COR-L47 (cell line): Measurements from ENCODE around the gene WDTC1.
A peak's percentile ranks its signal among the peaks of the same experiment; 100 is the strongest.

Experiments
- DNase-seq: peaks from one replicate; lab custom pipeline; 2025; lab: John Stamatoyannopoulos, UW

WDTC1 gene

DNA sequence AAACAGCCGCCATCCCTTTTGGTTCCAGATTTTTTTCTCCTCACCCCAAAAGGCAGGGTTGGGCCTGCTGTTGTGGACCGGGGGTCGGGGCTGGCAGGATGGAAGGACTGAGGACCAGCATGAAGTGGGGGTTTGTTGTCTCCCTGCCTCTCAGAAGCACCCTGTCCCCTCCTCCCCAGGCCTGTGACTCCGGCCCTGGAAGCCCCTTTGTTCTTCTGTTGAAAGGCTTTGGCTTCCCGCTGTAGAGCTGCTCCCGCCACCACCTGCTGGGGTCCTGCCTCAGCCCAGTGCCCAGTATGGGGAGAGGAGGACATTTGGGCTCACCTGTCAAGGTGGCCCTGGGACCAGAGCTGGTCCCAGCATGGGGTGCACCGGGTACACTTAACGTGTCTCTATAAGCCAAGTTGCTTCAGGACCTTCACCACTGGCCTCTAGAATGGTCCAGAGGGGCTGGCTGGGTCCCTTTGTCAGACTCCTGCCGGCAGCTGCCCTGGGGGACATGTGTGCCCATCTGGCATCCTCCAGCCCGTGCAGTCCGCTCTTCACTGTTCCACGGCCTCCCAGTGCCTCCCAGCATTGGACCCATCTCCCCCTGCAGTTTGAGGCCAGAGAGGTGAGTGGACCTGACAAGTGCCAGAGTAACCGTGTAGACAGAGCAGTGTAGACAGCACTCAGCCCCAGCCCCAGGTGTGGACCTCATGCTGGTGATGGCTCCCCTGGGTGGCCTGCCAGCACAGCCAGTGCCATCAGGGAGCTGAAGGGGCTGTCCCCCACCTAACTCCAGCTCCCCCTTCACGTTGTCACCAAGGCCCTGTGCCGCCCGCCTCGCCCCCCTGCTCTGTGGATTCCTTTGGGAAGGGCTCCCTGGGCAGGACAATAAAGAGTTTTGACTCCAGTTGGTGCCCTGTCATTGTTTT is 101.3 kb downstream of the WDTC1 start:
- no peak for DNase-seq

DNA sequence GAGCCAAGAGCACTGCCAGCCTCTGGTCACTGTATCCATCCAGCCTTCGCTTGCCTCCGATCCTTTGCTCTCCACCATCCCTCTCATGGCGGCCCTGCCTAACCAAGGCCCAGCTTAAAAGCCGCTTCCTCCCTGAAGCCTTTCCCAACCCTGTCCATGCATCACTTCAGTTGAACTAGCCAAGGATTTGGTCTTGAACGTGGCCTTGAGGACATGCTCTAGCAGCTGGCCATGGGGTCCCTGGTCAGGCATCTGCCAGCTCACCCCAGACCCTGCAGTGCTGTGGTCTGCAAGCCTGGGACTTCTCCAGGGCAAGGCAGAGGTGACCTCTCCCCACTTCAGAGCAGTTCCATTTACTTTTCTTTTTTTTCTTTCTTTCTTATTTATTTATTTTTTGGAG is 102.3 kb downstream of the WDTC1 start:
- DNase-seq, result no peak

DNA sequence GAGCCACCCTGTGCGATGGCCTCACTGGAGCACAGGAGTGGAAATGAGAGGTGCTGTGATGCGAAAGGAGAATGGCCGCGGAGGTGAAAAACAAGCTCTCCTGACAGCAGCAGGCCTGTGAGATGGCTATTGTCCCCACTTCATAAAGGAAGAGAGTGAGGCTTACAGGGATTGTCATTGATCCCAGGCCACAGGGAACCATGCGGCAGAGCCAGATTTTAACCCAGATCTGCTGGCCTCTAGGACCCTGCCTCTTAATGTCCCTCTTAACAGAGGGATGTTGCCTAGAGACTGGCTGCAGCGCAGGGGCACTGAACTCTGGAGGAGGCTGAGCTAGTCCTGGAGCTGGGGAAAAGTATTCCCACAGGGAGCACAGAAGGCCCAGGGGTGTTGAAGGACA is 104.3 kb downstream of the WDTC1 start:
- no peak for DNase-seq

DNA sequence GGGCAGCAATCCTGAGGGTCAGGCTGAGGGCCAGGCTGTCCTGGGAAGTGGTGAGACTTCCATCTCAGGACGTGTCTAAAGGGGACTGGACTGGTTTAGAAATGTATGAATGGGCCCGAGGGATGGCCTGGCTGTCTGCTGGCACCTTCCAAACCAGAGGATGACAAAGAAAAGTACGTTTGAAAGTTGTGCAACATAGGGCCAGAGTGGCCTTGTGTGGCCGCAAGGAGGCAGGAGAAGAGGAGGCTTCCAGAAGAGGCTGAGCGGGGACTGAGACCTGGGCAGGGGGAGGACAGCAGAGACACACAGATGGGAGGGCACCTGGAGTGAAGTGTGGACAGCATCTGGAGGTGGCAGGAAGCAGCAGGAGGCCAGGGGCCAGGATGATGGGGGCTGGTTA is 104.8 kb downstream of the WDTC1 start:
- DNase-seq, result no peak

DNA sequence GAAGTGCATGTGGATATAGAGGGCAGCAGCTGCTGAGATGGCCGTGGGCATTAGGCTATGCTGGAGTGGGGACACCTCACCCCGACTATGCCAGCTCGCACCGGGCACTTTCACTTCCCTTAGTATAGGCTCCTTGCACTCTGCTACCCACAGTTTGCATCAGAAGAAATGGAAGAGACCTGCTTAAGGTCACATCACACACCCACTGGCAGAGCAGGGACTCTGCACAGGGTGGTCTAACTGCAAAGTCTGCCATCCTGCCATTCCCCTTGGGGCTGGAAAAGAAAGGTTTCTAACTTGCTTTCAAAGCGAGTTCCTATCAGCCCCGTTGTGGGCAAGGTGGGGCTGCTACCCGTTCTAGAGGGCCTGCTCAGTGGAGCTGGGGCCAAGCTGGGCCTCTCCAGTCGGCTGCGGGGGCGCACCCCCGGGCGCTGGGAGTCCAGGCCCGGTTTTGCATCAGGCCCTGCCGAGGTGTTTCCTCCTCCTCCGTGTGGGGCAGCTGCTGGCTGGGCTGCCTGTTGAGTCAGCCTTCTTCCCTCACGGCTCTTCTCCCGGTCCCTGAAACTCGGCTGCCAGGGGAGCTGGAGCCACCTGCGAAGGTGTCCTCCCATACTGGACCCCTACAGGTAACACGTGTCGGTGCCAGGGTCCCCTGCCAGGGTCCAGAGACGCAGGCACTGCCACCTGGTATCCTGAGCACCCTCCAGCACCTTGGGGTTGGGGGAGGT is 107.3 kb downstream of the WDTC1 start, which contains the start of gene SYTL1:
SYTL1 (plus strand) TSS at position 498 of the 728 bp plus-strand sequence. CDS start 3,313 bp downstream, outside the sequence.
- peak; percentile 79 for DNase-seq

DNA sequence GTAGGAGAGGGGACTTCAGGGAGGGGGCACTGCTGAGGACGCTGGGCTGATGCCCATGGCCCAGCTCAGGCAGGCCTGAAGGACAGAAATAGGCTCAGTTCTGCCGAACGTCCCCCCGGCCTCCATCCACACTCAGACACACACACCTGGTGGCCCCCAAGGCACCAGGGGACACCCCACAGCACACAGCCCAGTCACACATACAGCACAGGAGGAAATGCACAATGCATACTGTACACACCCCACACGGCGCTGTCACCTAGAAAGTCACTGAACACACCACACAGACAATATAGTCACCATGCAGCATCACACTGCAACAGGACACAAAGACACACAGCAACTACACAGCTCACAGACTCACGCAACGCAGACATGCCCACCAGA is 108.0 kb downstream of the WDTC1 start:
- DNase-seq, result peak; percentile 12

DNA sequence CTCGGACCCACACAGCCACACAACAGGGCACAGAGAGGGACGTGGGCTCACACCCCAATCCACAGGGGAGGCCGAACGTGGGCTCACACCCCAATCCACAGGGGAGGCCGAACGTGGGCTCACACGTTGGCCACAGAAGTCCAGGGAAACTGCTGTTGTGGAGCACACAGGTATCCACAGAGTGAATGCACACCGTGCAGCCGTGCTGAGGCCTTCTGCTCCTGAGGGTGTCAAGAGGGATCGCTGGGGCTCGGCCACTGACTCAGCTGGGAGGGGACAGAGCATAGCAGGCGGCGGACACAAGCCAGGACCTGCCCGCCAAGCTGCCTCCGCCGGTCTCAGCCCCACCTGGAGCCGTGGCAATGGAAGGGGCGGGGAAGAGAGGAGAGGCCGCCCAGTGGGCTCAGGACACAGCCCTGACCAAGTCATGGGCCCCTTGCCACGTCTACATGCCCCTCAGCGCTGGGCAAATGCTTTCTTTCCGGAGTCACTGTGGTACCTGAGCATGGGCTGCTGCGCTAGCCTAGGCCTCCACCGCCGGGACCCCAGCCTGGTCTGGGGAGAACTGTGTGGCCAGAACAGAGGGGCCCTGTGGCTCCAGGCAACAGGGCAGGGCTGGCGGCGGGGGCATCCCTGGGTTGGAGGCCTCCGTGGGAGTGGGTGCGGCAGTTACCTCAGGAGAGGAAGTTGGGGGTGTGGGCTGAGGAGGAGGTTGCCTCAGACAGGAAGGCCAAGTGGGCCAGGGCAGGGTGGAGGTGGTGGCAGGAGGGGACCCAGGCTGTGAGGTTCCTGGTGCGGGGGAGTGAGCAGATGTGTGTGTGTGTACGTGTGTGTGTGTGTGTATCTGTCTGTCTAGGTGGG is 108.6 kb downstream of the WDTC1 start:
- DNase-seq, result peak; percentile 68

DNA sequence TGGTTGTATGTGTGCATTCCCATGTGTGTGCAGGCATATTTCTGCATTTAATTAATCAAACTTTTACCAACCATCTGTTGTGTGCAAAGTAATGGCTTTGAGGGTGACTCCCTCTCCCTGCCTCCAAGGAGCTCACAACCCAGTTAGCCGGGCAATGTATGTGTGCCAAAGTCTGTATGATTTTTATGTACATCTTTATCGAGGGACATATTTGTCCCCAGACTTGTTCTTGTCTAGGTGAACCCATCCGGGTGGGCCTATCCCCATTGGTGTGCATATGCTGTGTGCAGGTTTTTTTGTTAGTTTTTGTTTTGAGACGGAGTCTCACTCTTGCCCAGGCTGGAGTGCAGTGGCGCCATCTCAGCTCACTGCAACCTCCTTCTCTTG is 109.2 kb downstream of the WDTC1 start:
- DNase-seq, result no peak

DNA sequence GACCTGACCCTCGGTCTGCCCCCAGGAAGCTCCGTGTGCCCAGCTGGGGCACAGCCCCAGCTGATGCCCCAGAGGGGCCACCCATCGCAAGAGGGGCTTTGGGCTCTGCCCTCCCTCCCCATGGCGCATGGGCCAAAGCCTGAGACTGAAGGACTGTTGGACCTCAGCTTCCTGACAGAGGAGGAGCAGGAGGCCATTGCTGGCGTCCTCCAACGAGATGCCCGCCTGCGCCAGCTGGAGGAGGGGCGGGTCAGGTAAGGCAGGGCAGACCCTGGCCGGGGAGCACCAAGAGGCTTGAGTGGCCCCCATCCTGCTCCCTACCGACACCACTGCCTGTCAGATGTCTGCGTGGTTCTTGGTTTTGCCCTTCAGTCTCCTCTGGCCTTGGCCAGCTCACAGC is 110.8 kb downstream of the WDTC1 start:
- no peak for DNase-seq

DNA sequence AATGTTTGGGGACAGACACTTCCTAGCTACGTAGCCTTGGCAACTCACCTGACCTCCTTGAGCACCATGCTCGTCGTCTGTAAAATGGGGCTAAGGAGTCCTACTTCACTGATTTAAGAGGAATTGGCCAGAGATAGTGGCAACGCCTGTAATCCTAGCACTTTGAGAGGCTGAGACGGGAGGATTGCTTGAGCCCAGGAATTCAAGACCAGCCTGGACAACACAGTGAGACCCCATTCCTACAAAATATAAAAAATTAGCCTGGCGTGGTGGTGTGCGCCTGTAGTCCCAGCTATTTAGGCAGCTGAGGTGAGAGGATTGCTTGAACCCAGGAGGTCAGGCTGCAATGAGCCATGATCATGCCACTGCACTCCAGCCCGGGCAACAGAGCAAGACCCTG is 111.9 kb downstream of the WDTC1 start:
- DNase-seq, result no peak

DNA sequence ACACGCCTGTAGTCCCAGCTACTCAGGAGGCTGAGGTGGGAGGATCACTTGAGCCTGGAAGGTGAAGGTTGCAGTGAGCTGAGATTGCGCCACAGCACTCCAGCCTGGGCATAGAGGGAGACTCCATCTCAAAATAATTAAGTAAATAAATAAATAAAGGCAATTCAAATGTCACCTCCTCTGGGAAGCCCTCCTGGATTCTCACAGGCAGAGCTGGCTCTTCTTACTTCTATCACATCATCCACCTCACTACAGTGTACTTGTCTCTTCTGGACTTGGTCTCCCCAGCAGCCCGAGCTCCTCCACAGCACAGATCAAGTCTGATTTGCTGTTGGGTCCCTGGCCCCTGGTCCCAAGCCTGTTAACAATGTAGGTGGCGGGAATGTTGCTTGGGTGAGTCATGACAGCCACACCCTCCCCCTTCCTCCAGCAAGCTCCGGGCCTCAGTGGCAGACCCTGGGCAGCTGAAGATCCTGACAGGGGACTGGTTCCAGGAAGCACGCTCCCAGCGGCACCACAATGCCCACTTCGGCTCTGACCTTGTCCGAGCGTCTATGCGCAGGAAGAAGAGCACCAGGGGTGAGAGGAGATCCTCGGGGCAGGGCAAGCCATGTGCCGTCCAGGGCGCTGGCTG is 112.7 kb downstream of the WDTC1 start:
- DNase-seq, result no peak

DNA sequence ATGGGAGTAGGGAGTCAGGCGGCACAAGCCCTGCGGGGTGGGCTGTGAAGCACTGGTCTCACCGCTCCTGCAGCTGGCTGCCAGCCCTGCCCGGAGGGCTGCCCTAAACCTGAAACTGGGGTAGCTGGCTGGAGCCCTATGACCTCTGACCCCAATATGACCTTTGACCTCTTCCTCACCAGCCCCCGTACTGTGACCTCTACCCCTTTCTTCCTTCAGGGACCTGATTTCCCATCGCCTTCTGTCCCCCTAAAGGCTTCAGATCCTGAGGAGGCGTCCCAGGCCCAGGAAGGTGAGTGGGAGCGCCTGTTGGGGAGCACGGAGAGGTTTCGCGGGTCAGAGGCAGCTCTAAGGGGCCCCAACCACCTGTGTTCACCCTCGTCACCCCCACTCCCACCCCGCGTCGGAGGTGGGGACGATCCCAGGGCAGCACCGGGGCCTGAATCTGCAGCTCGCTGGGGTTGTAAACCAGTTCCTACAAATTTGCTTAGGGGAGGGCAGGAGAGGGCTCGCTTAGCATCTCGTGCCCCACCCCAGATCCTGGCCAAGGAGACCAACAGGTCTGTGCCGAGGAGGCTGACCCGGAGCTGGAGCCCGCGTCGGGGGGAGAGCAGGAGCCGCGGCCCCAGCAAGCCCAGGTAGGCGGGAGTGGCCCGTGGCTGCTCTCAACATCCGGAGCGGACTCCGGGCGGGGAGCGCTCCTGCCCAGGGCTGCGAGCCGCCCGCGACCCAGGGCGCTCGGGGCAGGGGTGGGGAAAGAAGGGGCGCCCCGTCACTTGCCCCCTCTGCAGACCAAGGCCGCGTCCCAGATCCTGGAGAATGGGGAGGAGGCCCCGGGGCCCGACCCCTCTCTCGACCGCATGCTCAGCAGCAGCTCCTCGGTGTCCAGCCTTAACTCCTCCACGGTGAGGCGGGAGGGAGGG is 114.7 kb downstream of the WDTC1 start:
- peak; percentile 81 for DNase-seq

DNA sequence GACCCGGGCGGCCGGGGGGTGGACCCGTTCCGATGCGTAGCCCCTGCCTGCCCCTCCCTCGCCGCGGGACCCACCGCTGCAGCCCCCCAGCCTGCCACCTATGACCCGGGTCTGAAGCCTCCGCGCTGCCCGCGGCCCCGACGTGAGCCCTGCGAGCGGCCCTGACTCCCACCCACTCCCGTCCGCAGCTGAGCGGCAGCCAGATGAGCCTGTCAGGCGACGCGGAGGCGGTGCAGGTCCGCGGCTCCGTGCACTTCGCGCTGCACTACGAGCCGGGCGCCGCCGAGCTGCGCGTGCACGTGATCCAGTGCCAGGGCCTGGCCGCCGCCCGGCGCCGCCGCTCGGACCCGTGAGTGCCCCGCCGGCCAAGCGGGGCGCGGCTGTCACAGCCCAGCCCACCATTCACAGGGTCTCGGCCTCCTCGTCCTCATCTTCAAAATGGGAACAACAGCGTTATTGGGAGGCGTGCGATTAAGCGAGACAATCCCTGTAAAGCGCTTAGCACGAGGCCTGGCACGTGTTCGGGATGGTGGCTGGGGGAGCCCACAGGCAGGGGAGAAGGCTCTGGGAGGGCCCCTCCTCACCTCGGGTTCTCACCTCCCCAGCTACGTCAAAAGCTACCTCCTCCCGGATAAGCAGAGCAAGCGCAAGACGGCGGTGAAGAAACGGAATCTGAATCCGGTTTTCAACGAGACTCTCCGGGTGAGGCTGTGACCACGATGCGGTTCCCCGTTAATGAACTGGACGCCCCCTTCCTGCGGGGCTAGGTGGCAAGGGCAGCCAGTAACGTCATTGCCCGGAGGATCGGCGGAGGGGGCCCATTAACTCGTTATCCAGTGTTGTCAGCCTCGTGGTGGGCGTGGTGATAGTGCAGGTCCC is 115.6 kb downstream of the WDTC1 start:
- DNase-seq, result peak; percentile 77

DNA sequence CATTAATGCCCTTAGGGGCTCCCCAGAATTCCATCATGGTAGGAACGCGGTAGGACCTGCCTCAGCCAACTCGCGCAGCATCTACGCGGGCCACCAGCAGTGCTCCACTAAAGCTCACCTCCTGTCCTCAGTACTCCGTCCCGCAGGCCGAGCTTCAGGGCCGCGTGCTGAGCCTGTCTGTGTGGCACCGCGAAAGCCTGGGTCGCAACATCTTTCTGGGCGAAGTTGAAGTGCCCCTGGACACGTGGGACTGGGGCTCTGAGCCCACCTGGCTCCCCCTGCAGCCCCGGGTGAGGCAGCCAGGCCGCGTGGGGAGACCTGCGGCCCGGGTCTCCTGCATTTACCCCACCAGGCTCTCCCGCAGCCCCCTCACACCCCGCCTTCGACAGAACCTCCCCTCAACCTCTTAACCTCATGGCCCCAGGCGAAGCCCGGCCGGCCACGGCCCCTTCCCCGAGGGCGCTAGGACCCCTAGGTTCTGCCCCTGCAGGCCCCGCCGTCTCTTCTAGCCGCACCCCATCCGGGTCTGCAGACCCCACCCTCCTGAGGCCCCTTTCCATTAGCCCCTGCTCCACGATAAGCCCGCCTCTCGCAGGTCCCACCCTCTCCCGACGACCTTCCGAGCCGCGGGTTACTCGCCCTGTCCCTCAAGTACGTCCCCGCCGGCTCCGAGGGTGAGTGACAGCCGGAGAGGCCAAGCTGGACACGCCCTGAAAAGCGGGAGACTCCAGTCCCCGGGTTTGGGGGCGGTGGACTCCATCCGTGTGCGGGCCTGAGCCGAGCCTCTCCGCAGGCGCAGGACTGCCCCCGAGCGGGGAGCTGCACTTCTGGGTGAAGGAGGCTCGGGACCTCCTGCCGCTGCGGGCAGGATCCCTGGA is 116.5 kb downstream of the WDTC1 start:
- no peak for DNase-seq

DNA sequence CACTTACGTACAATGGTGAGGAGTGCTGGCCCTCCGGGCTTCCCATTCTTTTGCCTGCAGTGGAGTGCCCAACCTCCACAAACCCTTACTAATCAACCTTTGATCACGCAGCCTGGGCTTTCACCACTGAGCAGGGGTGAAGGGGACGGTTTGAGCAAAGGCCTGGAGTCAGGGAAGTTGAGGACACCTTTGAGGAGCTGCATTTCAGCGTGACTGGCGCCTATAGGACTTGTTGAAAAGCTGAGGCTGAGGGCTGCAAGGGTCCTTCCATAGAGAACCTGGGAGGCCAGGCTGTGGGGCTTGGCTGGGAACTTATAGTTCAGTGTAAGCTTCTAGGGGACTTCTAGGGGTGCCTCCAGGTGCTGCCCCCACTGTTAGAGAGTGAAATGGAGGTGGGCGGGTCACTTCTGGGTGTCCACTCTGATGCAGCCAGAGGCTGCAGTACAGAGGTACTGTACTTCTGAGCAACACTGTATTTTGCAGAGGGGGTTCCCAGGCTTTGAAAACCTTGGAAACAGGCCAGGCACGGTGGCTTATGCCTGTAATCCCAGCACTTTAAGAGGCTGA is 117.2 kb downstream of the WDTC1 start:
- DNase-seq, result no peak

DNA sequence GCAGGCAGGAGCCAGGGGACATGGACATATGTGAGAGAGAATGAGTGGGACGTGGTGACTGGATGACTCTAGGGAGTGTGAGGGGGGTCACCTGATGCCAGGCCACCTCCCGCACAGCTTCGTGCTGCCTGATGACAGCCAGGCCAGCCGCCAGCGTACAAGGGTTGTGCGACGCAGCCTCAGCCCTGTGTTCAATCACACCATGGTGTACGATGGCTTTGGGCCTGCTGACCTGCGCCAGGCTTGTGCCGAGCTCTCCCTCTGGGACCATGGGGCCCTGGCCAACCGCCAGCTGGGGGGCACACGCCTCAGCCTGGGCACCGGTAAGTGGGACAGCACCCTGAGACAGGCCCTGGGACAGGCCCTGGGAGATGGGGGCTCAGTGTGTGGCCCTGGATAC is 118.7 kb downstream of the WDTC1 start:
- no peak for DNase-seq

DNA sequence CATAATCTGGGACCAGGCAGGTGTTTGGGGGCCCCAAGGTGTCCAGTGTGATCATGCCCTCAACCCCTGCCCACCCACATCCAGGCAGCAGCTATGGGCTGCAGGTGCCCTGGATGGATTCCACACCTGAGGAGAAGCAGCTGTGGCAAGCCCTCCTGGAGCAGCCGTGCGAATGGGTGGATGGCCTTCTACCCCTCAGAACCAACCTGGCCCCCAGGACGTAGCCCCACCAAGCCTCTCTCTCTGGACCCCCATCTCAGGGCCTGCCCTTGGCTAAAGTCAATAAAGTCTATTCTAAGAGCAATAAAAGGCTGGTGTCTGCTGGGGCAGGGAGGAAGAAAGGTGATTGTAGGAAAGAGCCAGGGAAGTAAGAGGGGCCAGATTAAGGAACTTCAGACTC is 119.2 kb downstream of the WDTC1 start:
- DNase-seq, result no peak

DNA sequence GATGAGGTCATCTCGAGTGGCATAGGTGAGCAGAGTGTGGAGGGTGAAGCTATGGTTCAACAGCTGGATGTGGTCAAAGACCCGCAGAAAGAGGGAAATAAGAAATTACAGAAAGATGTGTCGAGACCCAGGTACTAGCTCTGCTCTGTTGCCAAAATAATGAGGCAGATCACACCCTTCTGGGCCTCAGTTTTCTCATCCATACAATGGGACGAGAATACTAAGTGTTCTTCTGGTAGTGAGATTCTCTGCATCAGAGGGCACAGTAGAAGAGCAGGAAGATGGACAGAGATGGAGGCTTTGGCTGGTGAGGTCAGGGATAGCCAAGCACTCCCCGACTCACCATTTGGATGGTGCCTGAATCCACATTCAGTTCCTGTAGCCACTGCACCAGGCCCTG is 121.3 kb downstream of the WDTC1 start:
- DNase-seq, result no peak

DNA sequence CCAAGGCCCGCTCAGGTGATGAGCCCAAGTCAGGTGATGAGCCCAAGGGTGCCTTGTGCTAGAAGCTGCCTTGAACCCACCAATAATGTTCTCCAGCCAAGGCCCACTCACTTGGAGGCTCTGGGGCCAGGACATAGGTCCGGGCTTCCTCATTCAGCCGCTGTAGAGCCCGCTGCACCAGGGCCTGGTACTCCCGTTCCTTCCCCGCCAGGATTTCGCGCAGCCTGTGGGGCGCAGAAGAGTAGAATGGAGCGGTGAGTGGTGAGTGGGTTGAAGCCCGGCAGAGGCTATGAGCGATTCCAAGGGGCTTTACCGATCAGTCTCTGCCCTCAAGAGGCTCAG is 121.8 kb downstream of the WDTC1 start:
- DNase-seq, result no peak
